ENCODE results near the gene PHEX.

Gene PHEX

DNA sequence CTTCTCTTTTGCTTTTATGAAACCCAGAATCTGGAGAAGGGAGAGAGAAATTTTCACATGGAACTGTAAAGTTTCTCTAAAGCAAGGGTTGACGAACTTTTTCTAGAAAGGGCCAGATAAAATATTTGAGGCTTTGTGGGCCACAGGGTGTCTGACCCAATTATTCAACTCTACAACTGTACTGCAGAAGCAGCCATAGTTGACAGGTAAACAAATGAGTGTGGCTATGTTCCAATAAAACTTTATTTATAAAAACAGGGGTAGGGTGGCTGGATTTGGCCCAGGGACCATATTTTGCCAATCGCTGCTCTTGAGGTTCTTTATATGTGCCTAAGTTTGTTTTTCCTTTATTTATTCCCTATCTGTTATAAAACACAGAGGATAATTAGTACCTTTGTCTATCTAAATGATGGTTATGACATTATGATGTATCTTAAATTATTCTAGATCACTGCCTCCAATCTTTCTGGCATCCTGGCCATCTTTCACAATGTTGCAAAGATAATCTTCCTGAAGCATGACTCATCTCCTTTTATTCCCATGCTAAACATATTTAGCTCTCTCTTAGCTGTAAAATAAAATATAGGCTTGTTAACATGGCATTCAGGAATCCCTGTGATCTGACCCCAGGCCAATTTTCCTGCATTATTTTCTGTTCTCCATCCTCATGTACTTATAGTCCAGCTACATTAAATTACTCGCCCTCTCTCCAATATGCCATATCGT, 133.8 kb downstream of the PHEX start:
- Histone ChIP-seq H3K27me3 (replicated peaks; ENCODE audit: control insufficient read depth, insufficient read depth, low read length) (no peaks in the 10 kb centered on the region), H3K4me3 (replicated peaks; ENCODE audit: low read depth, low read length) (no peak overlapping the region), H3K36me3 (ENCODE audit: control insufficient read depth, insufficient read depth, low read length) (no peaks in the 10 kb centered on the region)
- TF ChIP-seq, protein P1, sequence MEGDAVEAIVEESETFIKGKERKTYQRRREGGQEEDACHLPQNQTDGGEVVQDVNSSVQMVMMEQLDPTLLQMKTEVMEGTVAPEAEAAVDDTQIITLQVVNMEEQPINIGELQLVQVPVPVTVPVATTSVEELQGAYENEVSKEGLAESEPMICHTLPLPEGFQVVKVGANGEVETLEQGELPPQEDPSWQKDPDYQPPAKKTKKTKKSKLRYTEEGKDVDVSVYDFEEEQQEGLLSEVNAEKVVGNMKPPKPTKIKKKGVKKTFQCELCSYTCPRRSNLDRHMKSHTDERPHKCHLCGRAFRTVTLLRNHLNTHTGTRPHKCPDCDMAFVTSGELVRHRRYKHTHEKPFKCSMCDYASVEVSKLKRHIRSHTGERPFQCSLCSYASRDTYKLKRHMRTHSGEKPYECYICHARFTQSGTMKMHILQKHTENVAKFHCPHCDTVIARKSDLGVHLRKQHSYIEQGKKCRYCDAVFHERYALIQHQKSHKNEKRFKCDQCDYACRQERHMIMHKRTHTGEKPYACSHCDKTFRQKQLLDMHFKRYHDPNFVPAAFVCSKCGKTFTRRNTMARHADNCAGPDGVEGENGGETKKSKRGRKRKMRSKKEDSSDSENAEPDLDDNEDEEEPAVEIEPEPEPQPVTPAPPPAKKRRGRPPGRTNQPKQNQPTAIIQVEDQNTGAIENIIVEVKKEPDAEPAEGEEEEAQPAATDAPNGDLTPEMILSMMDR (IDR thresholded peaks at IDR 0.05; ENCODE audit: insufficient read depth, low read length, poor library complexity, severe bottlenecking), result no peak
- no peak for DNase-seq (ENCODE audit: extremely low read depth, insufficient read length)

DNA sequence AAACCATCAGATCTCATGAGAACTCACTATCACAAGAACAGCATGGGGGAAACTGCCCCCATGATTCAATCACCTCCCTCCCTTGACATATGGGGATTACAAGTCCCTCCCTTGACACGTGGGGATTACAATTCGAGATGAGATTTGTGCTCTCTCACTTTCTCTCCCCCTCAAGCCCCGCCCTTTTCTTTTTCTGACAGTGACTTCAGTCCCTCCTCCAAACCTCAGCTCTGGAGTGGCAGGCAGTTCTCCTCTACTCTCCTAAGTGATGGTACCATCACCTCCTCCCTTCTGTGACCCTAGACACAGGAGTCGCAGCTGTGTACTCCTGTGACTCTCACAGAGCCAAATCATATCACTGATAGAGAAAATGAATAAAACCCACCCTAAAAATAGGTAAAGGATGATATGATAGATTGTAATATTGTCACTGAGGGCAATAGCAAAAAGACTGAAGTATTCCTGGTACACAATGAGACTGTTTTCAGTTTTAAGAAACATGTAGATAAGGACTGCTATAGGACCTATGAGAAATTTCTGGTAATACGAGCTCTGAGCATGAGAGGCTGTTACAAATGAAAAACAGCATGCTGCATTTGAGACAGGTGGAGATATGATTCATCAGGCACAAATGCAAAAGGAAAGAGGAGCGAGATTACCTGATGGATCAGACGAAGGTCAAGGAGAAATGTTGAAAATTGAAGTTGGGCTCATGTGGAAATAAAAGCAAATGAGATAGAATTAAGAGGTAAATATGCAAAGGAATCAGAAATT, 139.3 kb downstream of the PHEX start:
- Histone ChIP-seq H3K36me3 (ENCODE audit: control insufficient read depth, insufficient read depth, low read length) (no peaks in the 10 kb centered on the region), H3K4me3 (replicated peaks; ENCODE audit: low read depth, low read length) (no peak overlapping the region), H3K27me3 (replicated peaks; ENCODE audit: control insufficient read depth, insufficient read depth, low read length) (no peaks in the 10 kb centered on the region)
- DNase-seq (ENCODE audit: extremely low read depth, insufficient read length), result no peak
- TF ChIP-seq, protein P1 (IDR thresholded peaks at IDR 0.05; ENCODE audit: insufficient read depth, low read length, poor library complexity, severe bottlenecking), result no peak

DNA sequence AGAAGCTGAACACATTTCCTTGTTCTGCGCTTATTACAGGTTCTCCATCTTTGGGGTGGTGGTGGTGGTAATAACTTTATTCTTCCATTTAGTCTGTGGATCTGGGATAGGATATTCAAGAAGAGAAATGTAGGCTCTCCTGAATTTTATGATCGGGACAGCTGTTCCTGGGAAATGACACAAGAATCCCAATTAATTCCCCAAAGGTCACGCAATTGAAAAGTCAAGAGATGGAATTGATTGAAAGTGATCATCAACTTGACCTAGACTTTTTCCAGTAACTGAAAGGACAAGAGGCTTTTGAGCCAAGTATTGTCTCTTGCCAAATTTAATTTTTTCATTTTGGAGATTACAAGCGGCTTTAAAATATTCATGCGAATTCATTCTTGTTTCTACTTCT, 141.8 kb downstream of the PHEX start:
- TF ChIP-seq, protein P1 (IDR thresholded peaks at IDR 0.05; ENCODE audit: insufficient read depth, low read length, poor library complexity, severe bottlenecking), result no peak
- H3K36me3 ChIP-seq (ENCODE audit: control insufficient read depth, insufficient read depth, low read length), result no peaks in the 10 kb centered on the region
- no peak for DNase-seq (ENCODE audit: extremely low read depth, insufficient read length)
- H3K4me3 ChIP-seq (replicated peaks; ENCODE audit: low read depth, low read length), result no peak overlapping the region
- no peaks in the 10 kb centered on the region for H3K27me3 ChIP-seq (replicated peaks; ENCODE audit: control insufficient read depth, insufficient read depth, low read length)

DNA sequence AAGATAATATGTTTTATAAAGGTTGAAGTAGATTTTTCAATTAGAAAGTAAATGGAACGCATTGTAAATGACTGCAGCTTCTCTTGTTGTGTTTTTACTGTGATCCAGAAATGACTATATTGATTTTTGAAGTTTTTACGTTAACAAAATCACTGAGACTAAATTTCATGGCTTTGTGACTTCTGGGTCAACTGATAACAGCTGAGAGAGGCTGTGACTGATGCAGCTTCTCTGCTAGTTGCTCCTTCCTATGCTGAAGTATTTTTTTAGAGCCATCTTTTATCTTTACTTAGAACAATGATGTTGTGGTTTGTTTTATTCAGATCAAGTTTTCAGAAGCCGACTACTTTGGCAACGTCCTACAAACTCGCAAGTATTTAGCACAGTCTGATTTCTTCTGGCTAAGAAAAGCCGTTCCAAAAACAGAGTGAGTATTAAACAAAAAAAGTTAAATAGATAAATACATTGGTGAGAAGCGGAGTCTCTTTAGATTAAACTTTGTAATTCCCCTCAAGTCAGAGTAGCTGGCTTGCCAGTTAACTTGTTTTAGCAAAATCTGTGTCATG, 145.9 kb downstream of the PHEX start:
- TF ChIP-seq, protein P1 (IDR thresholded peaks at IDR 0.05; ENCODE audit: insufficient read depth, low read length, poor library complexity, severe bottlenecking), result no peak
- no peak for DNase-seq (ENCODE audit: extremely low read depth, insufficient read length)
- Histone ChIP-seq H3K36me3 (ENCODE audit: control insufficient read depth, insufficient read depth, low read length) (no peaks in the 10 kb centered on the region), H3K27me3 (replicated peaks; ENCODE audit: control insufficient read depth, insufficient read depth, low read length) (no peaks in the 10 kb centered on the region), H3K4me3 (replicated peaks; ENCODE audit: low read depth, low read length) (no peak overlapping the region)

DNA sequence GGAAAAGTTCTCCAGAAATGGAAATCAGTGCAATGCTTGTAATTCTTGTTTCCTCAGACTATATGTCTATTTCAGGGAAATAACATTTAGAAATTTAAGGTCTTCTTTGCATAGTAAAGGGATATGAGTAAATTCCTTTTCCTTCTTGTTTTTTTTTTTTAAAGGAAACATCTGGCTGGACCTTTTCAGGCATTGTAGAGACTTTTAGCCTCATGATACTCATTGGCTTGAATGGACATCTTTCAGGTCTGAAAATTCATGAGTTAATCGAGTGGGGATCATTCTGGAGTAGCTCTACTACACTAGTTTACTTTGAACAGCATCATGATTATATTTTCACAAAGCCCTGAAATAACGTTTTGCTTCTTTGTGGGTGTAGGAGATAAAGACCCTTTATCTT, 152.0 kb downstream of the PHEX start:
- TF ChIP-seq, protein P1 (IDR thresholded peaks at IDR 0.05; ENCODE audit: insufficient read depth, low read length, poor library complexity, severe bottlenecking), result no peak
- H3K4me3 ChIP-seq (replicated peaks; ENCODE audit: low read depth, low read length), result no peak overlapping the region
- H3K27me3 ChIP-seq (replicated peaks; ENCODE audit: control insufficient read depth, insufficient read depth, low read length), result no peaks in the 10 kb centered on the region
- no peak for DNase-seq (ENCODE audit: extremely low read depth, insufficient read length)
- no peaks in the 10 kb centered on the region for H3K36me3 ChIP-seq (ENCODE audit: control insufficient read depth, insufficient read depth, low read length)
